Adrenal gland (tissue), 5 donors: ENCODE data around the gene NR5A2.

Source experiments
- POLR2A ChIP-seq, 2 donors: fragments of 450-650 bp; IDR thresholded peaks; one replicate each; pipeline ENCODE4 v1.6.1; 2017; ENCODE audit warnings: antibody characterized with exemption in 2 of 2, mild to moderate bottlenecking in 2 of 2, moderate library complexity in 1 of 2
- TF ChIP-seq, protein P1 (sequence below), 6 experiments: fragments of 450-650 bp in 4 of 6; fragments of 200-600 bp in 2 of 6; sonication (generic) in 1 of 6; IDR thresholded peaks; 1 replicate in 5 of 6; 2 replicates in 1 of 6; pipeline versions ENCODE4 v1.5.1 to v1.8.0; 2016 to 2021; ENCODE audit warnings: antibody characterized with exemption in 6 of 6, mild to moderate bottlenecking in 2 of 6, moderate library complexity in 1 of 6
- donor health status: DM: no; HTN: no; CAD: no.

DNA sequence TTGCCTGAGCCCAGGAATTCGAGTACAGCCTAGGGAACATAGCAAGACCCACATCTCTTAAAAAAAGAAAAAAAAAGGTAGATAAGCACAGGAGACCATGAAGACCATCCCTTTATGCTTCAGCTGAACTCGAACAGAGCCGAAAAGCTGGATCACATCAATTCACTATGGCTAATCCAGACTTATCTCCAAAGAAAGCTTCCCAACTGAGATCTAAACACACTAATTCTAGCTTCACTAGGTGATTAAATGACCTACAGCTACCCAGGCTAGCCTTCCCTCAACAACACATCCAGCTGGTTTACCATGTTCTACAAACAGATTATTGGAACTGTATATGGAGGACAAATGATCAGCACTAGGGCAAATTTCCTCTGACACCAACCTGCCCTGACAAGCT, 44.0 kb upstream of the NR5A2 start:
- TF ChIP-seq, protein P1, sequence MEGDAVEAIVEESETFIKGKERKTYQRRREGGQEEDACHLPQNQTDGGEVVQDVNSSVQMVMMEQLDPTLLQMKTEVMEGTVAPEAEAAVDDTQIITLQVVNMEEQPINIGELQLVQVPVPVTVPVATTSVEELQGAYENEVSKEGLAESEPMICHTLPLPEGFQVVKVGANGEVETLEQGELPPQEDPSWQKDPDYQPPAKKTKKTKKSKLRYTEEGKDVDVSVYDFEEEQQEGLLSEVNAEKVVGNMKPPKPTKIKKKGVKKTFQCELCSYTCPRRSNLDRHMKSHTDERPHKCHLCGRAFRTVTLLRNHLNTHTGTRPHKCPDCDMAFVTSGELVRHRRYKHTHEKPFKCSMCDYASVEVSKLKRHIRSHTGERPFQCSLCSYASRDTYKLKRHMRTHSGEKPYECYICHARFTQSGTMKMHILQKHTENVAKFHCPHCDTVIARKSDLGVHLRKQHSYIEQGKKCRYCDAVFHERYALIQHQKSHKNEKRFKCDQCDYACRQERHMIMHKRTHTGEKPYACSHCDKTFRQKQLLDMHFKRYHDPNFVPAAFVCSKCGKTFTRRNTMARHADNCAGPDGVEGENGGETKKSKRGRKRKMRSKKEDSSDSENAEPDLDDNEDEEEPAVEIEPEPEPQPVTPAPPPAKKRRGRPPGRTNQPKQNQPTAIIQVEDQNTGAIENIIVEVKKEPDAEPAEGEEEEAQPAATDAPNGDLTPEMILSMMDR (IDR thresholded peaks at IDR 0.05): no peak
- TF ChIP-seq POLR2A (IDR thresholded peaks at IDR 0.05): no peak
